K562 (cell line): ENCODE data around the gene IPP. TPM values are rescaled to one million over a fixed set of nuclear protein-coding genes. Genes with fewer than 3 reads are reported as not detected.

Experiments used
- ARHGAP35 ChIP-seq: fragments of 450-650 bp; IDR thresholded peaks from 2 replicates; pipeline ENCODE4 v1.6.1; 2018; ENCODE audit not compliant: partially characterized antibody
- CC2D1A ChIP-seq: fragments of 450-650 bp; IDR thresholded peaks from 2 replicates; pipeline ENCODE4 v1.6.1; 2017; ENCODE audit warnings: mild to moderate bottlenecking
- CEBPB ChIP-seq: fragments of 450-650 bp; IDR thresholded peaks from 2 replicates; pipeline ENCODE4 v1.6.1; 2016; ENCODE audit warnings: missing genetic modification characterization, missing compliant biosample characterization
- CREB1 ChIP-seq, 2 experiments: sonication (generic) in 1 of 2; formaldehyde crosslinking in 1 of 2; IDR thresholded peaks; 2 replicates each; pipeline versions ENCODE4 v1.6.1 to v1.8.0; 2012 to 2022; ENCODE audit warnings: inconsistent platforms in 1 of 2, mild to moderate bottlenecking in 1 of 2, missing genetic modification reagents in 1 of 2, moderate library complexity in 1 of 2
- FOXP1 ChIP-seq: sonication (generic); formaldehyde crosslinking; IDR thresholded peaks from 2 replicates; pipeline ENCODE4 v1.8.0; 2022; ENCODE audit warnings: mild to moderate bottlenecking, missing genetic modification reagents
- HNRNPH1 ChIP-seq: fragments of 200-400 bp; formaldehyde crosslinking; optimal IDR thresholded peaks from 2 replicates; pipeline ENCODE3; 2017; ENCODE audit warnings: low read depth, mild to moderate bottlenecking, low read length, moderate library complexity
- HNRNPUL1 ChIP-seq: fragments of 200-400 bp; formaldehyde crosslinking; IDR thresholded peaks from 2 replicates; pipeline ENCODE4 v1.6.1; 2017; ENCODE audit warnings: low read length
- HSF4 ChIP-seq: fragments of 250-450 bp; sonication (Bioruptor Pico); IDR thresholded peaks from 2 replicates; pipeline ENCODE4 v2.1.2; 2022; ENCODE audit warnings: mild to moderate bottlenecking, moderate library complexity, borderline replicate concordance
- KLF6 ChIP-seq: fragments of 250-450 bp; sonication (Bioruptor Pico); IDR thresholded peaks from 2 replicates; pipeline ENCODE4 v1.4.0; 2020; ENCODE audit warnings: mild to moderate bottlenecking, moderate library complexity, borderline replicate concordance
- MXI1 ChIP-seq: IDR thresholded peaks from 2 replicates; pipeline ENCODE4 v1.6.1; 2011; ENCODE audit warnings: low read depth, mild to moderate bottlenecking, improper control_type of control experiment, low read length
- SIN3A ChIP-seq, 2 experiments: fragments of 150-350 bp in 1 of 2; IDR thresholded peaks; 2 replicates each; pipeline ENCODE4 v1.6.1; 2011 to 2016; ENCODE audit warnings: borderline replicate concordance in 2 of 2, low read depth in 2 of 2, low read length in 2 of 2, mild to moderate bottlenecking in 2 of 2, moderate library complexity in 2 of 2; ENCODE audit not compliant: control insufficient read depth in 1 of 2
- ZNF253 ChIP-seq: fragments of 250-450 bp; sonication (Bioruptor Pico); conservative IDR thresholded peaks from 2 replicates; pipeline ENCODE4 v1.6.1; 2021; ENCODE audit warnings: mild to moderate bottlenecking
- ZNF707 ChIP-seq: fragments of 250-450 bp; sonication (Bioruptor Pico); conservative IDR thresholded peaks from 2 replicates; pipeline ENCODE4 v1.8.0; 2022; ENCODE audit warnings: inconsistent platforms, mild to moderate bottlenecking, moderate library complexity
- polyA plus RNA-seq, 8 experiments: library from polyadenylated mRNA; depleted of rRNA in 4 of 8; stranded (reverse) in 5 of 8; unstranded in 3 of 8; fragments of >200 nt; fragmentation: Nextera tagmentation in 2 of 8; fragmentation: Illumina TruSeq in 1 of 8; extraction: Ambion mirVana in 2 of 8; extraction: Trizol in 1 of 8; gene quantifications; 2 replicates each; pipeline versions ENCODE4 v1.2.1 to v1.2.3, GENCODE V29; 2011 to 2014; ENCODE audit warnings: inconsistent platforms in 1 of 8, missing spikeins in 1 of 8
- total RNA-seq, 7 experiments: library from RNA; depleted of rRNA in 6 of 7; stranded (reverse); fragments of >200 nt in 6 of 7; fragmentation: Illumina TruSeq in 2 of 7; extraction: Trizol in 2 of 7; gene quantifications; 2 replicates each; pipeline versions ENCODE4 v1.2.1 to v1.2.3, GENCODE V29; 2011 to 2021; ENCODE audit warnings: low replicate concordance in 1 of 7
- TF ChIP-seq, protein P1 (sequence below), 3 experiments: fragments of 200-800 bp in 1 of 3; fragments of 250-450 bp in 1 of 3; fragments of 450-650 bp in 1 of 3; sonication (Bioruptor Pico) in 1 of 3; sonication (Bioruptor generic) in 1 of 3; formaldehyde crosslinking in 1 of 3; IDR thresholded peaks; 2 replicates each; pipeline versions ENCODE4 v1.6.1 to v1.8.0; 2016 to 2022; ENCODE audit warnings: mild to moderate bottlenecking in 2 of 3, missing genetic modification characterization in 2 of 3, missing compliant biosample characterization in 1 of 3, moderate library complexity in 1 of 3
- TF ChIP-seq, protein P2 (sequence below): sonication (generic); formaldehyde crosslinking; IDR thresholded peaks from 2 replicates; pipeline ENCODE4 v1.8.1; 2023; ENCODE audit warnings: mild to moderate bottlenecking, missing genetic modification reagents
- TF ChIP-seq, protein P3 (sequence below): fragments of 250-450 bp; sonication (Bioruptor Pico); IDR thresholded peaks from 2 replicates; pipeline ENCODE4 v1.8.0; 2022; ENCODE audit warnings: inconsistent platforms, mild to moderate bottlenecking, moderate library complexity, borderline replicate concordance
- TF ChIP-seq, protein P4 (sequence below): sonication (generic); formaldehyde crosslinking; IDR thresholded peaks from 2 replicates; pipeline ENCODE4 v1.8.1; 2023; ENCODE audit warnings: mild to moderate bottlenecking, missing genetic modification reagents

The IPP gene
- total and polyA plus RNA-seq, 9 of the 15 experiments (the other 6 are each of a cell fraction or from before 2014, with no cell fraction given) = 6.9 to 15.1 (median 9.7) TPM

DNA sequence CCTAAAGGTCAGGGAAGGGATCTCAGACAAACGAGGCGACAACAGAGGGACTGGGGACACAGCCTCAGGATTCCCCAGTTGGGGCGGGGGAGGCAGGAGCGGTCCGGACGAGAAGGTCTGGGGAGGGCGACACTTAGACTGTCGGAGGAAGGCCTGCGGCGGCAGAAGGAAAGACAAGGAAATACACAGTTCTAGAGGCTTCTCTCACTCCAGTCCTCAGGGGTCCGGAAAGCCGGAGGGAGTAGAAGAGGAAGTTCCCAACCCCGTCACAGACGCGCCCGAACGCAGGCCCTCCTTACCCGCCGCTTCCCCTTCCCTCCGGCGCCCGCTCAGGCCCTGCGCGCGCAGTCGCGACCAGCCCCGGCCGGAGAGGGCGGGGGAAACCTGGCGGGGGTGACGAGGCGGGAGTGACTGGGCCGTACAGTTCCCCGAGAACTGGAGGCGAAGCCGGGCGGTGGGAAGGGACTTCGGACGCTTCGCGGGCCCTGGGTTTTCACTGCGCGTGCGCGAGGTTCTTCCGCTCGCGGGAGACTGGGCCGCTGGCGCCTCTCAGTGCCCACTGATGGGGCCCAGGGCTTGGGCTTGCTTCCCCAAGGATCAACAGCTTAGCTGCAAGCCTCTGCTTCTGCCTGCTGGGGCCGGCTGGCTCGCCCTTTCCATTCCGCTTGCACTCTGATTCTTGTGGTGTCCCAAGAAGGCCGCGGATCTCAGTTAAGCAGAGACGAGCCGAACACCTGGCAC, at the start of gene IPP (continued):
- TF ChIP-seq, protein P1, sequence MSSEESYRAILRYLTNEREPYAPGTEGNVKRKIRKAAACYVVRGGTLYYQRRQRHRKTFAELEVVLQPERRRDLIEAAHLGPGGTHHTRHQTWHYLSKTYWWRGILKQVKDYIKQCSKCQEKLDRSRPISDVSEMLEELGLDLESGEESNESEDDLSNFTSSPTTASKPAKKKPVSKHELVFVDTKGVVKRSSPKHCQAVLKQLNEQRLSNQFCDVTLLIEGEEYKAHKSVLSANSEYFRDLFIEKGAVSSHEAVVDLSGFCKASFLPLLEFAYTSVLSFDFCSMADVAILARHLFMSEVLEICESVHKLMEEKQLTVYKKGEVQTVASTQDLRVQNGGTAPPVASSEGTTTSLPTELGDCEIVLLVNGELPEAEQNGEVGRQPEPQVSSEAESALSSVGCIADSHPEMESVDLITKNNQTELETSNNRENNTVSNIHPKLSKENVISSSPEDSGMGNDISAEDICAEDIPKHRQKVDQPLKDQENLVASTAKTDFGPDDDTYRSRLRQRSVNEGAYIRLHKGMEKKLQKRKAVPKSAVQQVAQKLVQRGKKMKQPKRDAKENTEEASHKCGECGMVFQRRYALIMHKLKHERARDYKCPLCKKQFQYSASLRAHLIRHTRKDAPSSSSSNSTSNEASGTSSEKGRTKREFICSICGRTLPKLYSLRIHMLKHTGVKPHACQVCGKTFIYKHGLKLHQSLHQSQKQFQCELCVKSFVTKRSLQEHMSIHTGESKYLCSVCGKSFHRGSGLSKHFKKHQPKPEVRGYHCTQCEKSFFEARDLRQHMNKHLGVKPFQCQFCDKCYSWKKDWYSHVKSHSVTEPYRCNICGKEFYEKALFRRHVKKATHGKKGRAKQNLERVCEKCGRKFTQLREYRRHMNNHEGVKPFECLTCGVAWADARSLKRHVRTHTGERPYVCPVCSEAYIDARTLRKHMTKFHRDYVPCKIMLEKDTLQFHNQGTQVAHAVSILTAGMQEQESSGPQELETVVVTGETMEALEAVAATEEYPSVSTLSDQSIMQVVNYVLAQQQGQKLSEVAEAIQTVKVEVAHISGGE (CRISPR knock-in tag; IDR thresholded peaks at IDR 0.05) = peak in 1 of 3 experiments; percentile 93; a peak in 3 of 6 replicates
- TF ChIP-seq, protein P2, sequence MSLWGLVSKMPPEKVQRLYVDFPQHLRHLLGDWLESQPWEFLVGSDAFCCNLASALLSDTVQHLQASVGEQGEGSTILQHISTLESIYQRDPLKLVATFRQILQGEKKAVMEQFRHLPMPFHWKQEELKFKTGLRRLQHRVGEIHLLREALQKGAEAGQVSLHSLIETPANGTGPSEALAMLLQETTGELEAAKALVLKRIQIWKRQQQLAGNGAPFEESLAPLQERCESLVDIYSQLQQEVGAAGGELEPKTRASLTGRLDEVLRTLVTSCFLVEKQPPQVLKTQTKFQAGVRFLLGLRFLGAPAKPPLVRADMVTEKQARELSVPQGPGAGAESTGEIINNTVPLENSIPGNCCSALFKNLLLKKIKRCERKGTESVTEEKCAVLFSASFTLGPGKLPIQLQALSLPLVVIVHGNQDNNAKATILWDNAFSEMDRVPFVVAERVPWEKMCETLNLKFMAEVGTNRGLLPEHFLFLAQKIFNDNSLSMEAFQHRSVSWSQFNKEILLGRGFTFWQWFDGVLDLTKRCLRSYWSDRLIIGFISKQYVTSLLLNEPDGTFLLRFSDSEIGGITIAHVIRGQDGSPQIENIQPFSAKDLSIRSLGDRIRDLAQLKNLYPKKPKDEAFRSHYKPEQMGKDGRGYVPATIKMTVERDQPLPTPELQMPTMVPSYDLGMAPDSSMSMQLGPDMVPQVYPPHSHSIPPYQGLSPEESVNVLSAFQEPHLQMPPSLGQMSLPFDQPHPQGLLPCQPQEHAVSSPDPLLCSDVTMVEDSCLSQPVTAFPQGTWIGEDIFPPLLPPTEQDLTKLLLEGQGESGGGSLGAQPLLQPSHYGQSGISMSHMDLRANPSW (CRISPR knock-in tag) = no peak; the same call in none of the 2 replicates
- TF ChIP-seq MXI1 = 0 out of 2 replicates have a peak, but pooled peaks have one; percentile 30
- TF ChIP-seq, protein P3, sequence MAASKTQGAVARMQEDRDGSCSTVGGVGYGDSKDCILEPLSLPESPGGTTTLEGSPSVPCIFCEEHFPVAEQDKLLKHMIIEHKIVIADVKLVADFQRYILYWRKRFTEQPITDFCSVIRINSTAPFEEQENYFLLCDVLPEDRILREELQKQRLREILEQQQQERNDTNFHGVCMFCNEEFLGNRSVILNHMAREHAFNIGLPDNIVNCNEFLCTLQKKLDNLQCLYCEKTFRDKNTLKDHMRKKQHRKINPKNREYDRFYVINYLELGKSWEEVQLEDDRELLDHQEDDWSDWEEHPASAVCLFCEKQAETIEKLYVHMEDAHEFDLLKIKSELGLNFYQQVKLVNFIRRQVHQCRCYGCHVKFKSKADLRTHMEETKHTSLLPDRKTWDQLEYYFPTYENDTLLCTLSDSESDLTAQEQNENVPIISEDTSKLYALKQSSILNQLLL (CRISPR knock-in tag) = no peak
- TF ChIP-seq ZNF707 (CRISPR knock-in tag) = no peak
- peak; percentile 45; the same call in 1 of the 2 replicates for TF ChIP-seq CC2D1A
- peak; percentile 84 for TF ChIP-seq CREB1 (IDR thresholded peaks at IDR 0.05)
- TF ChIP-seq CREB1 (CRISPR knock-in tag; IDR thresholded peaks at IDR 0.05) = peak; percentile 85; the same call in 1 of the 2 replicates
- no peak for TF ChIP-seq HNRNPH1
- no peak for TF ChIP-seq CEBPB (tag)
- no peak for TF ChIP-seq HNRNPUL1
- 0 out of 4 replicates have a peak, but pooled peaks have one; percentile 4 to 69 for TF ChIP-seq SIN3A (IDR thresholded peaks at IDR 0.05; ENCODE audit: borderline replicate concordance in 2 of 2, control insufficient read depth in 1 of 2, low read depth in 2 of 2, low read length in 2 of 2)
- TF ChIP-seq, protein P4, sequence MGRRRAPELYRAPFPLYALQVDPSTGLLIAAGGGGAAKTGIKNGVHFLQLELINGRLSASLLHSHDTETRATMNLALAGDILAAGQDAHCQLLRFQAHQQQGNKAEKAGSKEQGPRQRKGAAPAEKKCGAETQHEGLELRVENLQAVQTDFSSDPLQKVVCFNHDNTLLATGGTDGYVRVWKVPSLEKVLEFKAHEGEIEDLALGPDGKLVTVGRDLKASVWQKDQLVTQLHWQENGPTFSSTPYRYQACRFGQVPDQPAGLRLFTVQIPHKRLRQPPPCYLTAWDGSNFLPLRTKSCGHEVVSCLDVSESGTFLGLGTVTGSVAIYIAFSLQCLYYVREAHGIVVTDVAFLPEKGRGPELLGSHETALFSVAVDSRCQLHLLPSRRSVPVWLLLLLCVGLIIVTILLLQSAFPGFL (CRISPR knock-in tag) = no peak
- no peak for TF ChIP-seq HSF4 (CRISPR knock-in tag)
- TF ChIP-seq FOXP1 (CRISPR knock-in tag) = no peak; the same call in 1 of the 2 replicates
- no peak for TF ChIP-seq ZNF253 (CRISPR knock-in tag)
- no peak for TF ChIP-seq KLF6 (CRISPR knock-in tag)
- TF ChIP-seq ARHGAP35 = no peak
